Effector CD8-positive, alpha-beta T cell (primary cell): Measurements from ENCODE around the gene EPHX1.
"Not testable (repeated sequence)": the region's sequence is repeated elsewhere in the genome, so short reads cannot be mapped to it uniquely, and the experiment has no call there.

Experiments
- DNase-seq: peaks from one replicate; lab custom pipeline; 2025; lab: John Stamatoyannopoulos, UW

Gene EPHX1

DNA sequence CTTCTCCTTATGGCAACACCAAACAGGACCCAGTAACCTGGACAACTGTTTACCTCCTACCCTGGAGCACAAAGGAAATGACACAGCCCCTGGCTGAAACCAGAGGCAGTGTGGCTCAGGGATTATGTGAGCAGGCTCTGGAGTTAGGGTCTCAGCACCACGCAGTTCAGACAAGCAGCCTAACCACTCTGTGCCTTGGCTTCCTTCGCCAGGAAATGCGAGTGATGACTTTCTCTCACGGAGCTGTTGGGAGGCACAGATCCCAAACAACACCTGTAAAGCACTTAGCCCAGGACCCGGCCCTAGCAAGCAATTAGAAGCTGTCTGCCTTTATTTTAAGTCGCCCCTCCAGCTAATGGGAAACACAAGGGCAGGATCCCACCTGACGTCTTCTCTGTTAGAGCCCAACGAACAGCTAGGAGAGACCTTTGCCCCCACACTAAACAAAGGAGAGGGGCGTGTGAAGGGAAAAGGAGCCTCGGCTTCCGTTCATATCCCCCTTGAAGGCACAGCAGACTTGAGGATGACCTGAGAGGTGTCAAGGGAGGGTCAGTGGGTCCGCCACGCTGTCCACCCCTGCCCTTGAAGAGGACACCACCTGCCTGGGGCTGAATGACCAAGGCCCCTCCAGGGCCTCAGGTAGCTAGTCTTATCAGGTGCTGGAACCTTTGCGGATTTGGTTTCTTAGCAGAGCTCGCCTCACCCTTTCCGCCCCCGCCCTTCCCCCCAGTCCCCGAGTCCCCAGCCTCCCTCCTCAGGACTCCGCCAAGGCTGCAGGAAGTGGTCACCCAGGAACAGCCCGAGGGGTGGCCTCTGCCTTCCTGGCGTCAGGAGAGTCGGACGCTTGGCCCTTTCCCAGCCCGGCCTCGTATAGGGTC lies 71.4 kb downstream of the EPHX1 start:
- DNase-seq, result no peak

DNA sequence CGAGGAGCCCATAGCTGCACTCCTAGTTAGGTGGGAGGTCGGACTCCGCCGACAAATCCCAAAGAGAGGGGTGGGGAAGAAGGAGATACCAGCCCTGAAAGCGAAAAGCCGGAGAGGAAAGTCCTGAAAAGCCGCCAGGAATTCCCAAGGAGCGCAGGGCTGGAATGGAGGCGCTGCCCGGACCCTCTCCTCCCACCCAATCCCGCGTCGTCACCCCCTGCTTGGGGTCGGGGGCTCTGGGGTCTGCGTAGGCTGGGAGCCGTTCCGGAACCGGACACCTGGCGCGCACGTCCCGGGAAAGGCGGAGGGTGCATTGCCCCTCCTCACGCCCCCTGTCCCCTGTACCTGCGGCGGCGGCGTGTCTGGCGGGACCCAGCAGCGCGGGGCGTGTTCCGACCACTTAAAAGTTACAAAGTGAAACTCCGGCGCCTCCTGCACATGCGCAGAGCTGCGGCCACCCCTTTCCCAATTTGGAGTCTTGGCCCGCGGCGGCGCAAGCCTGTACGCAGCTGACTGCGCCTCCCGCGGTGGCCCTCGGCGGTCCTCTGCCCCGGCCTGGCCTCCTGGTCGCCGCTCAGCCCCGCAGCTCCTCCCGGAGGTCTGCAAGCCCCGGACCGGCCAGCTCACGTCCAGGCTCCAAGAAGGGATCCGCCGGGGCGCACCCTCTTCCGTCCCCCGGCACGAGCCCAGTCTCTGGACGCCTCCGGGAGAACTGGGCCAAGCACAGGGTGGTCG lies 72.2 kb downstream of the EPHX1 start, which contains the start of gene TMEM63A:
Gene TMEM63A (minus strand): TSS at position 422 of the 735 bp plus-strand sequence. CDS start 4,800 bp downstream, outside the sequence.
- DNase-seq, result peak; percentile 83

DNA sequence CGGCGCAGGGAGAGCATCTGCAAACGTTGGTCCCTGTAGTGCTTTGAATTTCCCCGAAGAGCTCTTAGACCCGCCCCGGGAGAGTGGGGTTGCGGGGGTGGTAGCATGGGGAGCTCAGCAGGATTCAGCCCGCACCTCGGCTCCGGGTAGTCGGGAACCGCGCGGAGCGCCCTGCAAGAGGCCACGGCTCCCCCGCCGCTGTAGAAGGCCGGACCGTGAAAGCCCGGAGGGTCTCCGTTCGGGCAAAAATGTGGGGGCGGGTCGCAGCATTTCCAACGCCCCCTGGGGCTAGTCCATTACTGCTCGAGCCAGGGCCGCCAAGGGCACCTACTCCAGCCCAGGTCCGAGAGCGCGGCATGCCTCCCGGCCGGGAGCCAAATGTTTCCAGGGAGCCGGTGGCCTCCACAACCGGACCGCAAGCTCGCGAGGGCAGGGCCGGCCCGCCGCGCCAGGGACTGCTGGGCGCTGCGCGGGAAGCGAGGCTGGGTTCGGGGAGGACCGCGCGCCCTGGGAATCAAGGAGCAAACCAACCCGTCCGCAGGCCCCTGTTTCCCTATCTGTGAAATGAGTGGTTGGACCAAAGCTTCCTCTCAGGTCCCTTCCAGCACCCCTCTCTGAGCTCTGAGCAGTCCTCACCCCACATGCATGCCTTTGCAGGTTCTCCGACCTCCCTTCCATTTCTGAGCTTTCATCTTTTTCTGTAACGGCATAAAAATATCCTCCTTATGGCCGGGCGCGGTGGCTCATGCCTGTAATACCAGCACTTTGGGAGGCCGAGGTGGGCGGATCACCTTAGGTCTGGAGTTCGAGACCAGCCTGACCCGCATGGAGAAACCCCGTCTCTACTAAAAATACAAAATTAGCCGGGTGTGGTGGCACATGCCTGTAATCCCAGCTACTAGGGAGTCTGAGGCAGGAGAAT lies 73.0 kb downstream of the EPHX1 start:
- DNase-seq, result peak; percentile 24

DNA sequence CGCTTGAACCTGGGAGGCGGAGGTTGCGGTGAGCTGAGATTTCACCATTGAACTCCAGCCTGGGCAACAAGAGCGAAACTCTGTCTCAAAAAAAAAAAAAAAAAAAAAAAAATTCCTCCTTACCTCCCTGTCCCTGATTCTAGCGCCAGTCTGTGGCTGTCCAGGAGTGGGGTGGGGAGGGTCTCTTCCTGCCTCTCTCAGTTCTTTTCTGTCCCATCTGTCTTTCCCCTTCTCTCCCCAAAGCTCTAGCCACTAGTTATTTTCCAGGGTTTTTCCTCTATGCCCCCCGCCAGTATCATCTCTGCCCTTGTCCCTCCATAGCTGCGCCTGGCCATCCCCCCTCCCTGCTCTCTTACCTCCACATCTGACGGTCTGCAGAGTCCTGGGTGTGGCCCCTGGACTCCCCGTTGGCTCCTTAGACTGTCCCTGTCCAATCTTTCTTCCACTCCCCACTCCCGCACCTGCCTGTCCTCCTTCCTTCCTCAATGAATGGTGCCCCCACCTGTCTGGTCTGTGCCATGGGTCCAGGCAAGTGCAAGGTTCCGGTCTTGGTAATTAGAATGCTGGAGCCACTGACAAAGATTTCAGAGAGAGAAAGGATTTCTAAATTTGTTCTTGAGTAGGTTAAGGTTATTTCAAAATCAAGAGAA lies 73.8 kb downstream of the EPHX1 start:
- DNase-seq, result no peak

DNA sequence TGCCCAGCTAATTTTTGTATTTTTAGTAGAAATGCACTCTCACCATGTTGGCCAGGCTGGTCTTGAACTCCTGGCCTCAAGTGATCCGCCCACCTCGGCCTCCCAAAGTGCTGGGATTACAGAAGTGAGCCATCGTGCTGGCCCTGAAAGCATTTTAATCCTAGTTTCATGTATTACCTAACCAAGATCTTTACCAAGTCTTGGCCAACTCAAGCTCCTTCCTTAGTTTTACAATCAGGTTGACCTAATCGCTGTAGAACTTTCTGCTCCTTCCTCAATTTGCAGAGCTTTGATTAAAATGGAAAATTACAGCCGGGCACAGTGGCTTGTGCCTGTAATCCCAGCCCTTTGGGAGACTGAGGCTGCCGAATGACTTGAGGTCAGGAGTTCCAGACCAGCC lies 75.4 kb downstream of the EPHX1 start:
- no peak for DNase-seq

DNA sequence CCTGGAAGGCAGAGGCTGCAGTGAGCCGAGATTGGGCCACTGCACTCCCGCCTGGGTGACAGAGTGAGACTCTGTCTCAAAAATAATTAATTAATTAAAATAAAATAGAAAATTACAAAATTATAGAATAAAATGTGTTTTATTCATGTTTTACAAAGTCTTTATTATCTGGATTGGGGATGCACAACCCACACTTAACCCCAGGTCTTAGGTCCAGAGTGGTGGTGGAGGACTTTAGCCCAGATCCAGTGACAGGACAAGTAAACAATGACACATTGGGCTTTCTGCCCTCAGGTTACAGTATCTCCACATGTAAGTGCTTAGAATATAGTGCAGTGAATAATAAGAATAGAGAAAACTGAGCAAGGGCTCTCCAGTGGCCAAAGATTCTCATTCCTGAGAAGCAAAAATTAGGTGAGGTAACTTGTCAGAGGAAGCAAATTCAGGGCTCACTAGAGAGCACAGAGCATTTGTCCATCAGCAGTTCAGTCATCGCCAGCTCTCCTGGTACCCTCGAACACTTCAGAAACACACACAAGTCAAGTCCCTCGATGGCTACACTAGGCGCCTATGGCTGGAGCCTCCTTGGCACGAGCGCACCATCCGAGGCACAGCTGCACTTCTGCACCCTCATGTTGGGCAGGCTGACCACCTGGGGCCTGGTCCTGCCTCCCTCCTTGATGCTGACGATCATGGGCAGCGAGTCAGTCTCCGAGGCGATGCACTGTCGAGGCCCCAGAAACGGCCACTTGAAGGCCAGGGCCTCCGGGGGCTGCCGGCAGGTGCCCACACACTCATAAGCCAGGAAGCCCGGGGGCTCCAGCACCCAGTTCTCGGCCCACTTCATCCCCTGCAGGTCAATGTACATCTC lies 76.5 kb downstream of the EPHX1 start:
- DNase-seq, result no peak

DNA sequence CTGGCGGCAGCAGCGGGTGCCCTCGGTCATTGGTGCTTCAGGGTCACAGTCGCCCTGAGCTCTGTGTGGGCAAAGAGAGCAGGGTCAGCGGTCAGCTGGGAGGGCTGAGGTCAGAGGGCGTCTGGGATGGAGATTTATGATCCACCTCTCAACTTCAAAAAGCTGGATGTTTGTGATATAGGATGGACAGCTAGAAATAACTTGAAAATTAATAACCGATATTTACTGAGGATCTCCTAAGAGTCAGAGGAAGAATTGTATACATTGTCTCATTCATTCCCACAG lies 77.0 kb downstream of the EPHX1 start:
- DNase-seq, result no peak

DNA sequence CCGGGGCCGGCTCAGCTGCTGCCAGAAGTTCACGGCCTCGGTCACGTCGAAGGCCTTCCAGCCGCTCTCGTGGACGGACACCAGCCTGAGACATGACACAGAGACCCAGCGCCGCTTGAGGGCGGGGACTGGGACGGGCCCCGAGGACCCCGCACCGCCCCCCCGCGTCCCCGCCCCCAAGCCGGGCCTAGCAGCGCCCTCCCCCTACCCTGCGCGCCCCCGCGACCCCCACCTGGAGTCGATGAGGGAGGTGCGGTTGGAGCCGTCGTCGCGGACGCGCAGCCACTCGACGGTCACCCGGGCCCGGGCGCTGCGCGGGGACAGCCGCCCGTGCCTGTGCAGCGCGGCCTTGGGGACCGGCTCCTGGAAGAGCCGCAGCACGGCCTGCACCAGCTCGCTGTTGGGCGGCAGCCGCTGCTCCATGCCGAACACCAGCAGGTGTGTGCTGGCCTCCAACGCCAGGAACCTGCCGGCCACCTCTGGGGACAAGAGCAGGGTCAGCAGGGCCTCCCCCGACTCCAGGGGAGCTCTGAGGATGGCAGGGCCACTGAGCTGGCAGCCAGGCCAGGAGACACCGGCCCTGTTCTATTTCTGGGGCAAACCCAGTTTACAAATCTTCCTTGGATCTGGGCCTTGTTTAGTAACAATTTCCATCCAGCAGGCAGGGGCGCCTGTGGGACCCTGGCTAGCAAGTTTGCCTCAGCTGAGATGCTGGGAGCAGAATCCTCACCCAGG lies 77.8 kb downstream of the EPHX1 start:
- DNase-seq, result not testable (repeated sequence)

DNA sequence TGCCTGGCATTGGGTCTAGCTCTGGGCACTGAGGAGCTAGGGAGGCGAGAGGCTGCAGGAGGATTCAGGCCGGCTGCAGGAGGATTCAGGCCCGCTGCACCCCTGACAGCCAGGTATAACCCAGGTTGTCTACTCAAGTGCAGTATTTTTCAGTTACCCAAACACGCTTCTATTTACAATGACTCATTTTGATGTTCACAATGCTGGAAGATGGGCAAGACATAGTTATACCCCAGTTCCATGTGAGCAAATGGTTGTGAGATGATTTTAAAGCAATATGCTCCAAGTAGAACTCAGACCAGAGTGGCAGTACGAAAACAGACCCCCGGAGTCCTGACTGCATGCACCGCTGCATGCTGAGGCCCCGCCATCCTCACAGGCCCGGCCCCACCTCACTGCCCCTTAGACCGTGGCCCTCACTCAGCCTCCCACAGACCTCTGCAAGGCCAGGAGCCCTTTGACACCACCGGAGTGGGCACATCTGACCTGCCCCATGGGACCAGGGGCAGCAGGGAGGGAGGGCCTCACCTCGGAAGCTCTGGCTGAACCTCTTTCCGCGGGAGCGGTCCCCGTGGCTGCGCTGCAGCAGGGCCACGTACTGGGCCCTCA lies 78.5 kb downstream of the EPHX1 start:
- no peak for DNase-seq

DNA sequence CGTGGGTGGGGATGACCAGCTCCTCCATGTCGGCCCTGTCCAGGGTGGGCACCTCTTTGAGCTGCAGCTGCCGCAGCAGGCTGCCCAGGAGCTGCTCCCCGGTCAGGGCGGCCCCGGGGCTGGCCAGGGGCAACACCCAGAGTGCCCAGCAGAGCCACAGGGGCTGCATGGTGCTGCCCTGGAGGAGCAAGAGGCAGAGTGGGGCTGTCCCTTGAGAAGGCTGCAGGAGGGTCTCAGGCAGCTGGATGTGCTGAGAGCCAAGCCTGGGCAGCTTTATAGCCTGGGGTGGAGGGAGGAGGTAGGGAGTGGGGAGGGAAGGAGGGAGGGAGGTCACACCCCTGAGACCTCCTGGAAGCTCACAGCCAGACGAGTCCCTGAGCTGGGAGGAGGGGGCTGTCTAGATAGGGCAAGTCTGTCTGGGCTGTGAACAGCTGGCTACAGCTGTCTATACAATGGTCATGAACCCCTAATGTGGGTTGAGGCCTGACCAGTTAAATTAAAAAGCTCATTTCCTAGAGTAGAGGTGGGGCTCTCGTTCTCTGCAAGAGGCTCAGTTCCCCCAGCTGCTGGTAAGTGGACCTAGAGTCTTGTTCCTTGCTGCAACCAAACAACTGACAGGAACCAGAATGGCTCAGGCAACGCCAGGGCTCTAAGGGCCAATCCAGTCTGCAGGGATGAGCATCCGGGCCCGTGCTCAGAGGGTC lies 79.1 kb downstream of the EPHX1 start, which contains the start of gene LEFTY1:
Gene LEFTY1 (minus strand): TSS at position 249 of the 704 bp plus-strand sequence. CDS start 80 bp downstream, at position 169.
- no peak for DNase-seq

DNA sequence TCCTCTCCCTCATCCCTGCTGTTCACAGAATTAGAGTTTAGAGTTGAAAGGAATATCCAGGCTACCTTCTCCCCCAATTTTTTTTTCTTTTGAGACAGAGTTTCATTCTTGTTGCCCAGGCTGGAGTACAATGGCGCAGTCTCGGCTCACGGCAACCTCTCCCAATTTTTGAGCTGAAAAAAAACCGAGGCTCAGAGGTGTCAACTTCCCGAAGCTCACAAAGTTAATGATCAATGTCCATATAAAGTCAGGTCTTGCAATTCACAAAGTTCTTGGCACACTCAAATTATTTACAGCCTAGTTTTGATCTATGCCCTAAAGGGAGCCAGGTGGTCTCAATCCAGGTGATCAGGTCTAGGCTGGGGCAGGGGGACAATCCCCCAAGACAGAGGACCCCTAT lies 79.8 kb downstream of the EPHX1 start:
- DNase-seq, result no peak

DNA sequence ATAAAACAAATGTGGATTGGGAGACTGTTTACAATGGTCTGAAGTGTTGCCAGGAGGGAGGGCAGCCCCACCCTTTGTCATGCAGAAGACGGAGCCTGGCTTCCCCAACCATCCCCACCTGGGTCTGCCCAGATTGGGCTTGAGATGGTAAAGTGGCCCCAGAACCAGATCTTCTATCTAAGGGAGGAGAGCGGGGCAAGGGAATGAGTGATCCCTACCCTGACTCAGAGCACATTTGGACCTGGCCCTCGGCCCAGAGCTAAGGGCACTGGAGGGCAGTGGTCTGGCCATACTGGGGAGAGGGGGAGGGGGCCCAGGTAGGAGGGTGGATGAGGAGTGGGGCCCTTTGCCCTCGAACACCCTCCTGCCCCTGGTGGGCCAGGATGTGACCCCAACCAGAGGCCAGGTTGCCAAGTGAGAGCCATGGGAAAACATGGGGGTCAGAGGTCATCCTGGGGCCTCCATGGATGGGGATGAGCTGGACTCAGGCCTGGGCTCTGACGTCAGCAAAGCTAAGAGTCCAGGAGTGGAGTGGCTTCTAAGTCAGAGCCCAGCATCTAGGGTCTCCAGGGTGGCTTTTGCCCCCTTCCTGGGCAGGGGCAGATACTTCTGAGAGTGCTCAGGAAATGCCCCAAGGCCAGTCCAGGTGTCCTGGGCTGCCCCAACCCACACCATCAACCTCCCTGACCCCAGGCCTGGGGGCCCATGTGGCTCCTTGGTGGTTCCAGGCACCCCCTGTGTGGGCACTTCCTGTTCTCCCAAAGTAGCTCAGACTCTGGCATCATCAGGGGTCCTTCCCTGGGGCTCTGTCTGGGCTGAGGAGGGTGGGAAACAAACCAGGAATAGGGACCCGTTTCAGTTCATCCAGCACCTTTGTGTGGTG lies 80.7 kb downstream of the EPHX1 start:
- DNase-seq, result no peak

DNA sequence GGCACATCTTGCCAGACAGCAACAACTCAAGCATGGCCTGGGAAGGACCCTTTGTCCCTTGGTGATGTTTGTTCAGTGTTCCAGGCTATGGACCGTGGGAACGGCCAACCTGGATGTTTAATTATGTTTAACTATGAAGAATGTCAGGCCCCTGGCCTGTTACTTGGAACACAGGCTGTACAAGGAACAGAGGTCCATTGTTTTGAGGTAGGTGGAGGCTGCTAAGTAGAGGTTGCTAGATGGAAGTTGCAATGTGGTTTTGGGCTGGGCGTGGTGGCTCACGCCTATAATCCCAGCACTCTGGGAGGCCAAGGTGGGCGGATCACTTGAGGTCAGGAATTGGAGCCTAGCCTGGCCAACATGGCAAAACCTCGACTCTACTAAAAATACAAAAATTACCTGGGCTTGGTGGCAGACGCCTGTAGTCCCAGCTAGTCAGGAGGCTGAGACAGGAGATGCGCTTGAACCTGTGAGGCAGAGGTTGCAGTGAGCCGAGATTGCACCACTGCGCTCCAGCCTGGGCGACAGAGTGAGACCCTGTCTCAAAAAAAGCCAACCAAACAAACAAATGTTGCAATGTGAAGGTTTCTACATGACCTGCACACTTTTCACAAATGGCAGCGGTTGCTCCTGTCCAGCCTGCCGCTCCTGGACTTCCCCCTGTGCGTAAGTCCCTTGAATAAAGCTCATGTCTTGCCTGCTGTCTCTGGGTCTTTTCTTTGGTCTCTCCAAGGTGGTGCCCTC lies 81.5 kb downstream of the EPHX1 start:
- DNase-seq, result no peak

DNA sequence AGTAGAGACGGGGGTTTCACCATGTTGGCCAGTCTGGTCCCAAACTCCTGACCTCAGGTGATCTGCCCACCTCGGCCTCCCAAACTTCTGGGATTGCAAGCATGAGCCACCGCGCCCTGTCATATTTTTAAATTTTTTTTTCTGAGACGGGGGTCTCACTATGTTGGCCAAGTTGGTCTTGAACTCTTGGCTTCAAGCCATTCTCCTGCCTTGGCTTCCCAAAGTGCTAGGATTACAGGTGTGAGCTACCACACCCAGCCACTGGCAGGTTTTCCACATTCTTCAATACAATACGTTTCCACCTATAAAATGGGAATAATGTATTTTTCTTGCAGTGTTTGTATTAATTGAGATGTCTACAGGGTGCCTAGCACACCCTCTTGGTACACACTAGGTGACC lies 82.4 kb downstream of the EPHX1 start:
- DNase-seq, result no peak
